HG02610 (cell line): Measurements from ENCODE around the gene HS3ST5.
"Not testable (repeated sequence)": the region's sequence is repeated elsewhere in the genome, so short reads cannot be mapped to it uniquely, and the experiment has no call there.

Source experiments
- ATAC-seq: cut with Tn5 transposase; IDR thresholded peaks from one replicate; pipeline ENCODE4 v1.9.1; 2021; ENCODE audit warnings: mild to moderate bottlenecking, moderate library complexity; ENCODE audit not compliant: unreplicated experiment

HS3ST5 gene

GRCh38 chr6:114108119-114109002 is 234.5 kb downstream of the HS3ST5 start:
- no peak for ATAC-seq

DNA sequence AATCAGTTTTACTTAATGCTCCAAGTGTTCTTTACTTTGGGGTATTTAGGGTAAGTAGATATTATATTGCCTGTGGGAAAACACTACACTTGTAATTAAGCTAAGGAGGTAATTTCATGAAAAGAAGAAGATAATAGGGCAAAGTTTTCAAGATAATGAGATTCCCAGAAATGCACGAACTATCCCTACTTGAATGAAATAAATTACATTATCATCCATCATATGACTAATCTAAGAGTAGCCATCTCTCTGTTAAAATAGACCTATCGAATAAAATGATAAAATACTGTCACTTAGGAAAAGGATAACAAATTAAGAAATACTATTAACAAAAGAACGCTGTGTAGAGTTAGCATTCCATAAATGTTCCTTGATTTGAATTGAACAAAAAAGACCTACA is 236.8 kb downstream of the HS3ST5 start:
- no peak for ATAC-seq

DNA sequence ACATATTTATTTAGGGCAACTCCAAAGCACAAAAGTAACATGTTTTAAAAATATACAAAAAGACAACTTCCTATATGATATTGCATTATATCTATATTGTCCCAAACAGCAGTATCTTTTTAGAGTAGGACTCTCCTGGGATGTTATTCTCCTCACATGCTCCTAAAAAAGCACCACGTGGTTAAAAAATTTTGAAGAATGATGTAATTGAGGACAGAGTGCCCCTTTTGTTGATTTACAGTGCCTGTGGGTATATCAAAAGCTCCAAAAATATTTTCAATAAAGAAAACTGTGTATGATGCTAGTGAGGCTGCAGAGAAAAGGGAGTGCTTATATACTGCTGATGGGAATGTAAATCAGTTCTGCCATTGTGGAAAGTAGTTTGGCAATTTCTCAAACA is 241.6 kb downstream of the HS3ST5 start:
- ATAC-seq = no peak

GRCh38 chr6:114100215-114100994 is 242.4 kb downstream of the HS3ST5 start:
- ATAC-seq = no peak

- peak; percentile 43 for ATAC-seq
Observed at GRCh38 chr6:114096561-114097172, 246.2 kb downstream of the HS3ST5 start.

- ATAC-seq = no peak
Observed at GRCh38 chr6:114092943-114093342, 249.9 kb downstream of the HS3ST5 start.

- no peak for ATAC-seq
Observed at GRCh38 chr6:114090626-114091025, 252.2 kb downstream of the HS3ST5 start.

DNA sequence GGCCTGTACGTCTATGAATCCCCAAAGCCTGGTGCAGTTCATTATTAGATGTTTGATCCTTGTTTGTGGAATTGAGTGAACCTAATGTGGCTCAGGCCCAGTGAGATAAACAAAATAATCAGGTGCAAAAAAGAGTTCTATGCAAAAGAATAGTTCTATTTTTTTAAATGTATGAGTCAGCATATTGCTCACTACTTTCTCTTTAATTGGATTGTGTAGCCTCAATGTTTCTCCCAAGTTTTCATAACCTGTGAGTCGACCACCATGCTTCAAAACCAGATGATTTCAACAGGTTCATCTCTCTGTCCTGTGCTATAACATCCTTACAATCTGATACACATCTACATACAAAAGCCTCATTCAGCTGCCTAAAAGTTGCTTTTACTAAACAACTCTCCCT is 255.3 kb downstream of the HS3ST5 start:
- no peak for ATAC-seq

GRCh38 chr6:114085211-114085610 is 257.6 kb downstream of the HS3ST5 start:
- ATAC-seq = no peak

- no peak for ATAC-seq
Observed at GRCh38 chr6:114084327-114084890, 258.4 kb downstream of the HS3ST5 start.

DNA sequence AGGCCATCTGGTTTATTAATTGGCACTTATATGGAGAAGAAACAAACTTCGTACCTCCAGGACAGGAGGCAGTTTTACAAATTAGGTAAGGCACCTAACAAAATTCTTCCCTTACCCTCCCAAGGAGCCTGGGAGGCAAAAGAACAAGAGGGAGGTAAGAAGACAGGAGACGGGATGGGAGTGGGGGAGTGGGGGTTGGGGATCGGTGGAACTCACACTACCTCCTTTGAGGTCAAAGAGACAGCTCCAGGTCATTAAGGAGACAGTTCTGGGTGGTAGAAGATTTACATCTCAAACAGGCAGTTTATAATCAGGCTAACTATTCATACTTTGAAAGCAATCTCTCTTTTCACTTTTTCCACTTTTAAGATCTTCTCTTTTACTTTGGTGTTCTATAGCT is 259.6 kb downstream of the HS3ST5 start:
- no peak for ATAC-seq

GRCh38 chr6:114081730-114082129 is 261.1 kb downstream of the HS3ST5 start:
- no peak for ATAC-seq

DNA sequence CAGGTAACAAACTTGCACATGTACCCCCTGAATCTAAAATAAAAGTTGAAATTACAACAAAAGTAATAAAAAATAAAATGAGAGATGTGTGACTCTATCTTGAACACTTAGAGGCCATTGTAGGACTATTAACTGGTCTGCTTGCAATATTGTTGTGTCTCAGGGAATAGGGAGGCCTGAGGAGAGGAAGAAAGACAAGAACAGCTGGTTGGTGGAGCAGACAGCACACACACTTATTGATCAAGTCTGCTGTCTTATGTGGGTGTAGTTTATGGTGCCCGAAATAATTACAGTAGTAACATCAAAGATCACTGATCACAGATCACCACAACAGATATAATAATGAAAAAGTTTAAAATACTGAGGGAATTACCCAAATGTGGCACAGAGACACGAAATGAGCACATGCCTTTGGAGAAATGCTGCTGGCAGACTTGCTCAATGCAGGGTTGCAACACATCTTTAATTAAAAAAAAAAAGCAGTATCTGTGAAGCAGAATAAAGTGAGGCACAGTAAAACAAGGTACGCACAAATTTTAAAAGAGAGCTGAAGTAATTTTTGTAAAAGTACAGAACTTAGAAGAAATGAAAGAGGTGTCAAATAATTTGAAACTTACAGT is 261.8 kb downstream of the HS3ST5 start:
- ATAC-seq = no peak

GRCh38 chr6:114080410-114080809 is 262.4 kb downstream of the HS3ST5 start:
- ATAC-seq = not testable (repeated sequence)

DNA sequence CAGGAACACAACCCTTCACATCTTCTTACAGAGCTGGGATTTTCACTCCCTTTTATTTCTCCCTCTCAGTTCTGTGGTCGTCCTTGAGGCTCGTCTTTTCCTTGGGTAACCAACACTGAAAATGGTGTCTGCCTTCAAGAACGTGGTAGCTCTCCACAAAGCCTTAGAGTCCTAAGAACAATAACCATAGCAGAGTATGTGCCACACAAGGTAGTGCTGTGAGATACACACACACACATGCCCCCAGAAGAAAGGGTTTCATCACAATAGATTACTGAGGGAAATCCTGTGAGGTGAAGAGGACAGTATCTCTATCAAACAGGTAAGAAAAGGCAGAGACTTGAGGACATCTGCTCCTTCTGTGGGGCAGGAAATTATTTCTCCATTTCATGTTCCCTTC is 267.0 kb downstream of the HS3ST5 start:
- ATAC-seq = no peak

- ATAC-seq = no peak
Observed at GRCh38 chr6:114075300-114075699, 267.5 kb downstream of the HS3ST5 start.

DNA sequence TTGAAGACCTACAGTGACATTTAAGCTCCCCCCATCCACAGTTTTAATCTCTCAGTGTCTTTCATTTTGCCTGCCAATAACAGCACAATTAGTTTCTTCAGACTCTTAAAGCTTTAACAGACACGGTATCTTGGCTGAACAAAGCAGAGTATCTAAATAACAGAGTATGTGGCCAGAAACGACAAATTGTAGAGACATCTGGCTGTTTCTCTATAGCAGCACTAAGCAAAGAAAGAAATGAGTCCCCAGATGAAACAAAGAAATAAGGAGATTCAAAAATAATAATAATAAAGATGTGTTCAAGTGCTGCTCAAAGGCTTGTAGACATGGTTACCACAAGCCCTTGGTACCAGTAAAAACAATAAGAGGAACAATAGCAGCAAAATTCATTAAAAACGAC is 274.1 kb downstream of the HS3ST5 start:
- ATAC-seq = no peak

DNA sequence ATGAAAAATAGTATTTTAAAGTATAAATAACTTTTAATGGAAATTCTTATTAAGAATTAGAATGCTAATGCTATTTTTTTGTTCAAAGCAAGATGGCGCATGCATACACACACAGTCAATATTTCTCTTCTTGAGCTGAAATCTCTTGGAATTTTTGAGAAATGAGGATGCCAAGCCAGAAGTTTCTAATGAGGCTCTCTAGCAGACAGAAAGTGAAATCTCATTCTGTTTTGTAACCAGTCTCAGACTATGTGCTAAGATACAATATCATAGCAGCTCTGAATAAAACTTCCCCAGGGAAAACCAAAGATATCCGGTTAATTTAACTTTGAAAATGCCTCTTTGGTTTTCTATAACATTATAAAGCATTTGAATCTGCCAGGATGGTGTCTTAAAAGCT is 274.7 kb downstream of the HS3ST5 start:
- ATAC-seq = no peak

- no peak for ATAC-seq
Observed at GRCh38 chr6:114064862-114065261, 278.0 kb downstream of the HS3ST5 start.

- ATAC-seq = no peak
Observed at GRCh38 chr6:114063956-114064355, 278.9 kb downstream of the HS3ST5 start.

- no peak for ATAC-seq
Observed at GRCh38 chr6:114062199-114062598, 280.6 kb downstream of the HS3ST5 start.
